HG02642 (cell line): Measurements from ENCODE around the gene ZNF839.
"Not testable (repeated sequence)": the region's sequence is repeated elsewhere in the genome, so short reads cannot be mapped to it uniquely, and the experiment has no call there.

Experiments used
- ATAC-seq: cut with Tn5 transposase; IDR thresholded peaks from one replicate; pipeline ENCODE4 v1.9.1; 2021; ENCODE audit warnings: mild to moderate bottlenecking; ENCODE audit not compliant: unreplicated experiment, poor library complexity

ZNF839 gene

DNA sequence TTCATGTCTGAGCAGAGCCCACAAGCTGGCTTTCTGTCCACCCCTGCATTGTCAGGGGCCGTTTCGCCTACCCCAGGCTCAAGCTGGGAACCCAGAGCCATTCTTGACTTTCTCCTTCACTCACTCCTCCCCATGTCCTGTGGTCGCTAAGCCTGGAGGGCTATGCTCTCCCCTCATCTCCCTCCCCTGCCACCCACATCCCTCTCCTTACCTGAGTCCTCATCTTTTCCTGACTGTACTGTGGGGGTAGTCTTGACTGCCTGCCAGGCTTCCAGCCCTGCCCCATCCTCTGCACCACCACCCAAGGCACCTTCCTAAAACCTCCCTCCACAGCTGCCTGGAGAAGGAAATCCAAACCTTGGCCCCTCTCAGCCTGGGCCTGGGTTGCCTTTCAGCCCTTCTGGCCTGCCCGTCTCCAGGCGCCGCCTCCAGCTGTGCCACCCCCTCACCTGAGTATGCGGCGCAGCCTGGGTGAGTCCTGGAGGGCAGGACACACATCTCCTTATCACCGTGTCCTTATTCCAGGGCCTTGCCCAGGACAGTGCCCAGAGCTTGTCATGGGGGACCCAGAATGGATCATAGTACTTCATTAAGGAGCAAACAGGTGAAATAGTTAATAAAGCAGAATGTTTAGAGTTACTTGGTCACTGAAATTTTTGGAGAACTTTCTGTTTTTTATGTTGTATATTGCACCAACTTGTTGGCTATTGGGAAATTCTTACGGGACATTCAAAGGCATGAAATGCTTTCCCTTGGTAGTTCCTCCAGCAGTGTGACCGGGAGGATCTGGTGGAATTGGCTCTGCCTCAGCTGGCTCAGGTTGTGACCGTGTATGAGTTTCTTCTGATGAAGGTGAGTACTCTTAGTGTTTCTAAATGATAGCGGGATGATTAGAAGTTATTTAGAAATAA, 14.5 kb downstream of the ZNF839 start:
- no peak for ATAC-seq

- no peak for ATAC-seq
These were observed 15.6 kb downstream of the ZNF839 start for GRCh38 chr14:102335163-102335562.

GRCh38 chr14:102338724-102339123, 19.2 kb downstream of the ZNF839 start:
- ATAC-seq, result no peak

DNA sequence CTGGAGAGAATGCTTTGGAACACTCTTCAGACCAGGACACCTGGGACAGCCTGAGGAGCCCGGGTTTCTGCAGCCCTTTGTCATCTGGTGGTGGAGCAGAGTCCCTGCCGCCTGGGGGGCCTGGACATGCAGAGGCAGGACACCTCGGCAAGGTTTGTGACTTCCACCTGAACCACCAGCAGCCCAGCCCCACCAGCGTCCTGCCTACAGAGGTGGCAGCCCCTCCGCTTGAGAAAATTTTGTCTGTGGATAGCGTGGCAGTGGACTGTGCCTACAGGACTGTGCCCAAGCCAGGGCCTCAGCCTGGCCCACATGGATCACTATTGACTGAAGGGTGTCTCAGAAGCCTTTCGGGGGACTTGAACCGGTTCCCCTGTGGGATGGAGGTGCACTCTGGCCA, 22.0 kb downstream of the ZNF839 start:
- ATAC-seq, result no peak

DNA sequence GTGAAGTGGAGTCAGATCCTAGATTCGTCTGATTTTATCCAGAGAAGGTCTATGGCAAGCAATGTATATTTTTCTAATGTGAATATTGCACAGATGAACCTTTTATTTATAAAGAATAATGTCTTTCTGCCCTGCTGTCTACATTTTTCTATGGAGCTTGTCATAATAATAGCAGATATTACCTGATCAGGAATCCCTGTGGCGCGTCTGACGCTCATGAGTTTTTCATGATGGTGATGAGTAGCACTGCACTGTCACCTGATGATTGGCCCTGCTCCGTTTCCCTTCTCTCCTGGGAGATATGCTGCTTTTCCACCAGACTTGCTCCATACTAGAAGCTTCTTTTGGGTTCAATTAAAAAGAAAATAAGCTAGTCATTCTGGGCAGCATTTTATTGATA, 22.7 kb downstream of the ZNF839 start:
- no peak for ATAC-seq

- ATAC-seq, result no peak
These were observed 24.5 kb downstream of the ZNF839 start for GRCh38 chr14:102344084-102344483.

DNA sequence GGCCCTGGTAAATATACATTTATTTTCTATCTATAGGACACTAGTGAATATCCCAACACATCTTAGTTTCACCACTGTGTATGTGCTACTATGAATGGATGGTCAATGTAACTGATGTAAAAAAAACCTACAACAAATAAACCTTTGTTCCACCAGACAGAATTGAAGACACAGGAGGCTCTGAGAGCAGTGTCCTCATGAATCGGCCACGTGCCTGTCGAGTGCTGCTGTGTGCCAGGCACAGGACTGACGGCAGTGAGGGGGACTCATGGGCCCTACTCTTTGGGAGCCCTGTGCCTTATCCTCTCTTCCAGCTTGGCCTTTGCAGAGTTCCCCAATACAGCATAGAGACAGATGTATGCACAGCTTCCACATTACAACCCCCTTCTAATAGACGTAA, 24.9 kb downstream of the ZNF839 start:
- no peak for ATAC-seq

DNA sequence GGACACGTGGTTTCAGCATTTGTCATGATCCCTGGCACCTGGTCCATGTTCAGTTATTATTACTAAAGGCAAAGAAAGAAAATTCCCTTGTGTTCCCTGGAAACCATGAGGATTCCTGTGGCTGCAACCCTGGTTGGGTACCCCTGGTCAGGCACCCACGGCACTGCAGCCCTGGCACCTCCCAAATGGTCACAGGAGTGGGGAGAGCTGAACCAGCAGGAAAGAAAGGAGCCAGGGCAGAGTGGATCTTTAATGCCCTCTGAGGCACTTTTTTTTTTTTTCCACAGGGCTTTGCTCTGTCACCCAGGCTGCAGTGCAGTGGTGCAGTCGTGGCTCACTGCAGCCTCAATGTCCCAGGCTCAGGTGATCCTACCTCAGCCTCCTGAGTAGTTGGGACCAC, 25.7 kb downstream of the ZNF839 start:
- no peak for ATAC-seq

- ATAC-seq, result no peak
These were observed 27.1 kb downstream of the ZNF839 start for GRCh38 chr14:102346645-102347044.

DNA sequence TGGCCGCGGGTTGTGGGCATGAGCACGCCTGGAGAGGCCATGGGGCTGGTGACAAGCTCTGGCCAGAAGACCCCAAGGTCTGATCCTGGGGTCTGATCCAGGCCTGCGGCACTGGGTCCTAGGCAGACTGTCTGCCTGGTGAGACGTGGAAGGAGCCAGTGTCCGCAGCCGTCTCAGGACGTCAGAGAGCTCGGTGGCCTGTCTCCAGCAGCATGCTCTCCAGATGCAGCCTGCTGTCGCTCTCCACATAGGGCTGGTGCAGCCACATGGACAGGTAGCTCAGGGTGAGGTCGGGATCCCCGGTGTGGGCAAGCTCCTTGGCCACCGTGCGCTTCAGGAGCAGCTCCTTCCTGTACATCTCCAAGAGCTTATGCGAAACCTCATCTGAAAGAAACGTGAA, 28.8 kb downstream of the ZNF839 start:
- no peak for ATAC-seq

- ATAC-seq, result no peak
These were observed 31.5 kb downstream of the ZNF839 start for GRCh38 chr14:102351023-102351422.

GRCh38 chr14:102351593-102351992, 32.0 kb downstream of the ZNF839 start:
- ATAC-seq, result not testable (repeated sequence)

DNA sequence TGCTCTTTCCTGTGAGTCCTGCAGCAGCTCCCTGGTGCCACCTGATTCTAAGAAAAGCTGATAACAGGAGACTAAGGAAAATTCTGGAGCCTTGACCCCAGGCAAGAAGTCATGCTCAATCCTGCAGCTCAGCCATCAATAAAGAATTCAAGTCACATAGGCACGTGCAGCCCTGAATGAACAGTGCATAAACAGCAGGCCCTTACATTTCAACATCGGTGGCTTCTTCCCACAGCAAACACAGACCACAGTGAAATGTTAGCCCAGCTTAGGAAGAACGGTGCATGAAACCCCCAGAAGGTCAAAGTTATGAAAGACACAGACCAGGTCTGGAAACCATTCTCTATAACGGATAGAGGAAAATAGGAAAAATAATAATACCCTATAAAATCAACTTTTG, 32.7 kb downstream of the ZNF839 start:
- no peak for ATAC-seq

- ATAC-seq, result no peak
These were observed 33.6 kb downstream of the ZNF839 start for GRCh38 chr14:102353126-102353619.

GRCh38 chr14:102356280-102356679, 36.7 kb downstream of the ZNF839 start:
- no peak for ATAC-seq

DNA sequence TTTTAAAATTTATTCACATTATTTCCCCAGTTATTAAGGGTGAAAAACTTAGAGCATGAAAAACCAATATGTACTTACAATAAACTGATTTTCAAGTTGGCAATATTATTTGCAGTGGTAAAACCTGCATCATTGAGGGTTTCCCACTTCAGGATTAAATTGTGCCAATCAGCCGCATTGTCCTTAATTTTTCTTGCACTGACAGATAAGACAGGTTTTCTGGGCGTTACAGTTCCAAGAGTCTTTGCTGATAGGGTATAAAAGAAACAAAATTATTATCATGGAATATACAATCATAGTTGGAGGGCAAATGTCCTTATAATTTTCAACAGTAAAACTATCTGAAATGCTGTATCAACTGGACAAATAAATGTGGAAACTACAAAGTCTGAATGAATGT, 39.8 kb downstream of the ZNF839 start:
- no peak for ATAC-seq

- no peak for ATAC-seq
These were observed 40.8 kb downstream of the ZNF839 start for GRCh38 chr14:102360388-102360787.

GRCh38 chr14:102362084-102362483, 42.5 kb downstream of the ZNF839 start:
- peak; percentile 34 for ATAC-seq

GRCh38 chr14:102362545-102363181, 43.1 kb downstream of the ZNF839 start, which contains the start of the genes CINP and TECPR2:
CINP (minus strand) TSS chr14:102362890; CDS start chr14:102362851, 39 bp downstream.
TECPR2 (plus strand) TSS chr14:102362941; CDS start chr14:102376722, 13,781 bp downstream.
- ATAC-seq, result peak; percentile 92

- peak; percentile 33 for ATAC-seq
These were observed 43.8 kb downstream of the ZNF839 start for GRCh38 chr14:102363182-102363943.
